Liver (tissue), 2 donors: ENCODE measurements around the gene UBA3.

Experiments used
- GABPA ChIP-seq, 2 donors: IDR thresholded peaks in 1 of 2; conservative IDR thresholded peaks in 1 of 2; 2 replicates each; pipeline ENCODE4 v1.6.1; 2016; ENCODE audit warnings: antibody characterized with exemption in 2 of 2, mild to moderate bottlenecking in 1 of 2, moderate library complexity in 1 of 2
- RAD21 ChIP-seq, 2 donors: IDR thresholded peaks; 2 replicates each; pipeline ENCODE4 v1.6.1; 2016; ENCODE audit warnings: antibody characterized with exemption in 2 of 2, mild to moderate bottlenecking in 2 of 2
- REST ChIP-seq: IDR thresholded peaks from 2 replicates; pipeline ENCODE4 v1.6.1; 2016; ENCODE audit warnings: antibody characterized with exemption, mild to moderate bottlenecking
- ZBTB33 ChIP-seq: IDR thresholded peaks from 2 replicates; pipeline ENCODE4 v1.6.1; 2016; ENCODE audit warnings: antibody characterized with exemption
- donor health status: healthy.

- TF ChIP-seq ZBTB33 (no peak), RAD21 (IDR thresholded peaks at IDR 0.05) (no peak), GABPA (IDR thresholded peaks at IDR 0.05 in 1 of 2, conservative IDR thresholded peaks at IDR 0.05 in 1 of 2) (no peak), REST (no peak)
Observed at GRCh38 chr3:69126999-69127398, 46.8 kb upstream of the UBA3 start.
